Ramos (cell line): ENCODE data around the gene PHRF1.

Source experiments
- in situ Hi-C: fragments of 300-500 bp; cut with MboI; formaldehyde crosslinking; loops from one replicate; pipeline ENCODE4 v1.14.3; 2022; ENCODE audit warnings: low sequenced_read_pairs; ENCODE audit not compliant: unreplicated experiment

Gene PHRF1

GRCh38 chr11:612961-613300 lies 36.7 kb downstream of the PHRF1 start:
- in situ Hi-C loops: no loop called here

- in situ Hi-C loops: no loop called here
These were observed 37.2 kb downstream of the PHRF1 start for GRCh38 chr11:613369-613968.

- in situ Hi-C loops: no loop called here
These were observed 37.9 kb downstream of the PHRF1 start for GRCh38 chr11:614021-614622.

GRCh38 chr11:614623-615503 lies 38.6 kb downstream of the PHRF1 start:
- in situ Hi-C loops: no loop called here

- in situ Hi-C loops: no loop called here
These were observed 39.4 kb downstream of the PHRF1 start, which contains the start of gene IRF7 for GRCh38 chr11:615504-616319. Gene IRF7, minus strand, starts transcription at chr11:615950. Its CDS starts 586 bp downstream, at chr11:615364.

- in situ Hi-C loops: no loop called here
These were observed 40.3 kb downstream of the PHRF1 start for GRCh38 chr11:616320-617198.

GRCh38 chr11:617199-617911 lies 41.1 kb downstream of the PHRF1 start:
- in situ Hi-C loops: no loop called here

GRCh38 chr11:617912-618682 lies 41.8 kb downstream of the PHRF1 start:
- in situ Hi-C loops: no loop called here

GRCh38 chr11:618856-619627 lies 42.8 kb downstream of the PHRF1 start:
- in situ Hi-C loops: no loop called here

- in situ Hi-C loops: no loop called here
These were observed 43.4 kb downstream of the PHRF1 start for GRCh38 chr11:619628-620050.

GRCh38 chr11:620201-620600 lies 43.9 kb downstream of the PHRF1 start:
- in situ Hi-C loops: no loop called here

- in situ Hi-C loops: no loop called here
These were observed 44.9 kb downstream of the PHRF1 start for GRCh38 chr11:620935-621814.

- in situ Hi-C loops: no loop called here
These were observed 45.6 kb downstream of the PHRF1 start for GRCh38 chr11:621838-622237.

GRCh38 chr11:623349-623869 lies 47.1 kb downstream of the PHRF1 start:
- in situ Hi-C loops: no loop called here

- in situ Hi-C loops: no loop called here
These were observed 47.9 kb downstream of the PHRF1 start for GRCh38 chr11:623999-624704.
